GM23248 (cell line): ENCODE measurements around the gene PIEZO2.
"Not testable (repeated sequence)": the region's sequence is repeated elsewhere in the genome, so short reads cannot be mapped to it uniquely, and the experiment has no call there.

Experiments used
- EZH2 ChIP-seq: fragments of 200-600 bp; sonication (generic); IDR thresholded peaks from 2 replicates; pipeline ENCODE4 v1.6.1; 2018; ENCODE audit warnings: antibody characterized with exemption, mild to moderate bottlenecking; ENCODE audit not compliant: insufficient read depth, poor library complexity, severe bottlenecking
- EZH2phosphoT487 ChIP-seq: fragments of 200-600 bp; sonication (generic); IDR thresholded peaks from 2 replicates; pipeline ENCODE4 v1.6.1; 2018; ENCODE audit warnings: antibody characterized with exemption, moderate library complexity, mild to moderate bottlenecking, low read depth; ENCODE audit not compliant: insufficient read depth

DNA sequence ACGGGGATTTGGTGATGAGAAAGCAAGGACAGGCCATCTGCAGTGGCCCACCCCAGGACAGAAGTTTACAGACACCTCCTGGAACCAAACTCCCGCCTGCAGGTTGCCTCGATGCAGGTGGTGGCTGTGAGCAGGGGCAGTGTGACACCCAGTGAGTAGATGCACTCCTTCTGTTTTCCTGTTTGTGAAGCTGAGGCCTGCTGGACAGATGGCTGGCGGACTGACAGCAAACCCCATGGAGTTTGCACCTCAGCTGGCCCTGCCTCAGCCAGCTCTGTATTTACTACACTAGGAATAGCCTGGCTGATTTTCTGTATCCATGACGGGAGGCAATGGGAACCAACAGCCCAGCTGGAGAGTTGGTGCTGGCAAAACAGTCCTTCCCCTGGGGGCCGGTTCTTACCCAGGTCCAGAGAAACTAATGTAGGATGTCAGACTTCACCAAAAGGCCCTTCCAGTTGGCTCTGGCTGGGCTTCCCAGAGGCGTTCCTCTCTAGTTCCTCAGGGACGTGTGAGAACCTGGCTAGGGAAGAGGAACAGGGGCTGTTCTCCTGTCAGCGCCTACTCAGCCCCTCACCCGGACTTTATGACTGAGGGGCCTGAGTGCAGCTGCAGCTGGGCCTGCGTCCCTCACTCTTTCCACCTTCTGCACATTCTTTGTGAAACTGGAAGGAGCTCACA, 511.4 kb downstream of the PIEZO2 start:
- TF ChIP-seq EZH2, EZH2phosphoT487: not testable (repeated sequence)
